ENCODE results near the gene PTPN4.
A peak's percentile ranks its signal among the peaks of the same experiment; 100 is the strongest.

The PTPN4 gene

GRCh38 chr2:119809339-119810048 lies 49.8 kb downstream of the PTPN4 start:
- no peak for DNase-seq

DNA sequence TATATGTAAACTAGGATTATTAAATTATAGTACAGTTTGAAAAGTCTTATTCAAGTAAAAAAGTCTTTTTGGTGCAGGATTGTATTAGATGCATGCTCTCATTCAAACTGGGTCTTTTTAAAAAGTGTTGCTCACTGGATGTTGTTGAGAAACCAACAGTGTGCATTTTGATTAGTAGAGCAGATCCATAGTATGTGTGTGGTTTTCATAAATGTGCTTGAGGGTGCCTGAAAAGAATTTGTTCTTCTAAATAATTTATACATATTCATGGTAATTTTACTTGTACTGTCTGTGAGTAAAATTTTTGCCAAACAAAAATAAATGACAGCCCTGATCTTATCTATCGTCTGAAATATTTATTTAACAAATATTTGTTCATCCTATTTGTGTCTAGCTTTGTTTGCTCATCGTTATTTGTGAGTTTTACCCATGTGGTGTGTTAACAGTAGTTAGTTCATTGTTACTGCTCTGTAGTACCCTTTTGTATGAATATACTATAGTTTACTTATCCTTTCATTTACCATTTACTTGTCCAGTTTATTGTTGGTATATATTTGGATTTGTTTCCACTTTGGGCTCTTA lies 50.4 kb downstream of the PTPN4 start:
- DNase-seq = no peak

DNA sequence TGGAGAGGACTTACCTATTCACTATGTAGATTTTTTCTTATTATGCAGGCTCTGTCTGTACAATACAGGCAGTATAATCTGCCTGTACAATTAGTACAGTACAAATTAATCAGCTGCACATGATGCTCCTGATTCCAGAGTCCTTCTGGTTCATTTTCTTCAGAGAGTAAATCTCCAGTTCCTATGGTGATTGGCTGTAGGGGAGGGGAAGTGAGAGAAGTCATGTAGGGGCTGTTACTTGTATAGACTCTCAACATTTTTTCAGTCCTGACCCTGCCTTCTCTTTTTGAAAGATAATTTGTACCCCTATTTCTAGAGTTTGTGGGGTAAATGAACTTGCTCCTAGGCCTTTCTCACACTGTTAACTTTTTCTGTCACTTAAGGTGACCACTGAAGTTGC lies 54.5 kb downstream of the PTPN4 start:
- no peak for DNase-seq

GRCh38 chr2:119818792-119819191 lies 59.1 kb downstream of the PTPN4 start:
- DNase-seq = no peak

GRCh38 chr2:119819846-119820245 lies 60.1 kb downstream of the PTPN4 start:
- DNase-seq = no peak

DNA sequence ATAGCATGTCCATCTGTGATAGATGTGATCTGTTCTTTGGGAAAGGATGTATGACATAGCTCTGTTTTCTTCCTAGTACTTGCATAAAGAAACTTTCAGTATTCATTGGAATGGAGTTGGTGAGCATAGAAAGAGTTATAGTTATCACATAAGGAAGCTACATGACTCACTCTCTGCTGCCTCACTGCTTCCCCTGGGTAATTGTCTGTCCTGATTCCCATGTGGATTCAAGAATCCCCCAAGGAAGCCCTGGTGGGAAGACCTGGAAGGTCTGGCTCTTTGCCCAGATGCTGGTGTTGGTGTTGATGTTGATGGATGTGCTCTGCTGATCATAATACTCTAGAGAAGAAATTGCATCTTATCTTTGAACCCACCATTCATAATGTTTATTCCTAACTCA lies 60.6 kb downstream of the PTPN4 start:
- no peak for DNase-seq

DNA sequence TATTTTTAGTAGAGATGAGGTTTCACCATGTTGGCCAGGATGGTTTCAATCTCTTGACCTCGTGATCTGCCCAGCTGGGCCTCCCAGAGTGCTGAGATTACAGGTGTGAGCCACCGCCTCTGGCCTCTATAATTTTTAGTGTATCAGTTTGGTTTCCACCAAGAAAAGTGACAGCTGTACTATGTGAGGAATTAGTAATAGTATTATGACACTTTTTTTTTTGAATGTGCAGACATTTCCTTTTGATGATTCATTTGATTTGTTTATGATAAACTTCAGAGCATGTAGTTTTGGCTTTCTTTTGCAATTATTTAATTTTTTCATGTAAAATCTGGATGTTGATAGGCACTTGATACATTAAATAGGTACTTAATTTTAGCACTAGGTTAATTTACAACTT lies 61.5 kb downstream of the PTPN4 start:
- peak; percentile 39 for DNase-seq

DNA sequence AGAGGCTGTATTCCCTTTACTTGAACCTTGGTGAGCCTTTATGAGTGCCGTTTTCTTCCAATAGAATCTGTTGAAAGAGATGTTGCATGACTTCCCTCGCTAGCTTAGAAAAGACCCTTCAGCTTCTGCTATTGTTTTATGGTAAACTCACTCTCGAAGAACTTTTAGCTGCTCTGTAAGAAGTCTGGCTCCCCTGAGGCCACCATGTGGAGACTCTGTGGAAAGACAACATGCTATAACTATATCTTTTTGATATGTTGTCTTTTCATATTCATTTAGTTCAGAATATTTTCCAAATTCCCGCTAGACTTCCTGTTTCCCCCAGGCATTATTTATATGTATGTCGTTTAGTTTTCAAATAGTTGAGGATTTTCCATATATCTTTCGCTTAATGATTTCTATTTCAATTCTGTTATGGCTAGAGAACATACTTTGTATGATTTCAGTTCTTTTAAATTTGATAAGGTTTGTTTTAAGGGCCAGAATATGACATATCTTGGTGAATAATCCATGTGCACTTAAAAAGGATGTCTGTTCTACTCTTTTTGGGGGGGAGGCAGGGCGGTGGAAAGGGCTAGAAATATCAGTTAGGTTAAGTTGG lies 64.1 kb downstream of the PTPN4 start:
- peak; percentile 29 for DNase-seq

- peak; percentile 37 for DNase-seq
These were observed 66.7 kb downstream of the PTPN4 start for GRCh38 chr2:119826370-119826961.

- peak; percentile 21 for DNase-seq
These were observed 68.3 kb downstream of the PTPN4 start for GRCh38 chr2:119827866-119828507.

DNA sequence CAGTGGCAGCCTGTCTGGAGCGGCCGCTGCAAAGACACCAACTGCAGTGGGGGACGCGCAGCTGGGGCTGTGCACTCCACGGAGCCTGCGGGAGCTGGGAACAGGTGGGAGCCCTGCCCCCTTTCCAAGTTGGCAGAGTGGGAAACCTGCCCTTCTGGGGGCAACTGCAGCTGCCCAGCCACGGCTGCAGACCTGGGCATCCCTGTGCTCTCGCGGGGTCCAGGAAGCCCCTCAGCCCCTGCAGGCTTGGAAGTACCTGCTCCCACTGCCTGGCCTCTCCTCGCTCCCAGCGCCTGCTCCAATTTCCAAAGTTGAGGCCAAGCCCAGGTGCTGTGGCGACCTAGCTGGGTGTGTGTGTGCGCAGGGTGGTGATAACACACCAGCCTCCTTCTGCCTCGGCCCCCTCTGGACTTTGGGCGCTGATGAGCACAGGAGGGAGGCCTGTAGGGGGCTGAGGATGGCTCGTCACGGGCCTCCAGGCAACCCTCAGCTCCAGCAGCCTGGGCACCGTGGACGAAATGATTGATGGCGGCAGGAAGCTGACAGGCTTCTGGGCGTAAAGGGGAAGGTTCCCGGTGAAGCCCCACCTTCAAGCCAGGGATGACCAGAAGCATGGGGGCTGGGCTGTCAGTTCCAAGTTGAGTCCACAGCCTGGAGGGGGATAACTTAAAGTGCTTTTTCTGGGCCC lies 76.9 kb downstream of the PTPN4 start:
- no peak for DNase-seq

- DNase-seq = no peak
These were observed 77.6 kb downstream of the PTPN4 start for GRCh38 chr2:119837350-119837749.

GRCh38 chr2:119837759-119838158 lies 78.0 kb downstream of the PTPN4 start:
- no peak for DNase-seq

- DNase-seq = no peak
These were observed 78.5 kb downstream of the PTPN4 start for GRCh38 chr2:119838179-119838578.

- no peak for DNase-seq
These were observed 81.8 kb downstream of the PTPN4 start for GRCh38 chr2:119841550-119841949.

- DNase-seq = no peak
These were observed 86.3 kb downstream of the PTPN4 start for GRCh38 chr2:119846021-119846420.

- DNase-seq = no peak
These were observed 90.3 kb downstream of the PTPN4 start for GRCh38 chr2:119849838-119850565.

- DNase-seq = no peak
These were observed 92.5 kb downstream of the PTPN4 start for GRCh38 chr2:119852214-119852613.

DNA sequence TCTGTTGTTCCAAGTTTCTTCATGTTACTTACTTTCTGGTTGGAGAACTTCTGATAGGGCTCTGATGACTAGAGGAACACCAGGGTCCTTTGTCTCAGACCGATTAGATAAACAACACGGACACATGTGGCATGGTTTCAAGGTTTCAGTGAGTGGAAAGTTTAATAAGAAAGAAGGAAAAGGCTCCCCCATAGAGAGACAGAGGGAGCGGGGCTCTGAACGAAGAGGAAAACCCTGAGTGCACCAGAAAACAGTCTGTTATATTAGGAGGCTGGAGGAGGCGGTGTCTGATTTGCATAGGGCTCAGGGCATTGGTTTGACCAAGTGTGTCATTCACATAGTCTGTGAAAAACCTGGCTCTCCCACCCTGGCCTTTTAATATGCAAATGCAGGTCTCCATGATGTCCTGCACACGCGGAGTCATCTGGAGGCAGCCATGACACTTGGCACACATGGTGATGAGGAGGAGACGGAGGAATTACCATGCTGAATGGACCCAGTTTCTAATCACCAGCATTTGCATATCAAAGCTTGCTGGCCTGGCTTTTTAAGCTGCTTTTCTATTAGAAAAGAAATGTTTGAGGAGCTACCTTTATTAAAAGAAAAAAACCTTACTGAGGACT lies 94.2 kb downstream of the PTPN4 start:
- DNase-seq = no peak

DNA sequence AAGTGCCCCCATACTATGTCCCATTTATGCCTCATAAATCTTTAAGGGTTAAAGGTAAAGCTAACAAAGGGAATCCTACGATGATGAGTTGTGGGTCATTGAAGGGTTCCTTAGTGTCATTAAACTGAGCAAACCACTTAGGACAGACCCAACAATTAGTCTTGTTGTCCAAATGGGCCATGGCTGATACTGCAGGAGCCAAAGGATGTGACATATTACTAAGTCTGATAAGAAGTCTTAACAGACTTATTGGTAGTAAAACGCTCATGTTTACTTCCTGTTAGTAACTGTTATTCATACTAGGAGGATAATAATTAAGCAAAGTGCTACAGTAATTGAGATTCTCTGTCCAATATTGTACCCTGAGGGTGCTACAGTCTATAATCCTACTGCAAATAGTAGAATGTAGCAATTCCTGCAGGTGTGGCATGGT lies 96.8 kb downstream of the PTPN4 start:
- DNase-seq = no peak

- no peak for DNase-seq
These were observed 98.0 kb downstream of the PTPN4 start for GRCh38 chr2:119857742-119858141.

DNA sequence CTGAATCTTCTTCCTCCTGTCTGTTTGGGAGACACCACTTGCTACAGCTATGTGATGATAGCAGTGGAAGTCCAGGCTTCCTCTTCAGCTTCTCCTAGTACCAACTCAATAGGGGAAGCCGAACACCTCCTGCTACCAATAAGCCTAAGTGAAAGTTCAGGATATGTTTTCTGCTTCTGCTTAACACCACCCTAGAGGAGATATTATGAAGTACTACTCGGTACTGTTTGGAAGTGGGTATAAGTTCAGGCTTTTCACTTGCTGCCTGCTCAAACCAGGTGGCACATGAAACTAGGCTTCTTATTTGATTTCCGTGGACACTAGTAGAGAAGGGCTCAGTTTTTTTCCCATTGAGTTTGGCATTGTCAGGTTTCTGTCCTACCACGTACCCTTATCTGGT lies 99.8 kb downstream of the PTPN4 start:
- DNase-seq = no peak

Measured in activated naive CD4-positive, alpha-beta T cell treated with Interleukin-2 at 50 U/mL for 16 hours (primary cell).